AG09309 (cell line): ENCODE results near the gene FAM50A.

Source experiments
- DNase-seq: peaks from one replicate; pipeline ENCODE4 v3.0.0-alpha.2; 2010; ENCODE audit warnings: low read depth
- H3K4me3 ChIP-seq: 2 replicates; pipeline ENCODE4 v1.5.1; 2011; ENCODE audit warnings: mild to moderate bottlenecking, low read depth, low read length, moderate library complexity; ENCODE audit not compliant: control insufficient read depth
- CTCF ChIP-seq: IDR thresholded peaks from 2 replicates; pipeline ENCODE4 v1.5.1; 2011; ENCODE audit warnings: mild to moderate bottlenecking, low read depth, low read length, inconsistent platforms; ENCODE audit not compliant: insufficient read depth, control insufficient read depth; ENCODE audit errors: missing control alignments

FAM50A gene

GRCh38 chrX:154408659-154409221 is 35.2 kb upstream of the FAM50A start:
- H3K4me3 ChIP-seq = peak overlapping the region; percentile 57
- no peak for DNase-seq
- no peak for TF ChIP-seq CTCF

GRCh38 chrX:154409222-154409871 is 34.6 kb upstream of the FAM50A start, which contains the start of gene DNASE1L1:
TSS of gene DNASE1L1 (minus strand) at chrX:154409254. CDS start at chrX:154405568, 3,686 bp downstream.
- DNase-seq = peak; percentile 32
- peak within 1 kb of the TSS; percentile 57 for H3K4me3 ChIP-seq
- no peak for TF ChIP-seq CTCF

- DNase-seq = no peak
- no peak for TF ChIP-seq CTCF
- peak overlapping the region; percentile 54 for H3K4me3 ChIP-seq
Measured at GRCh38 chrX:154411981-154412340, 32.0 kb upstream of the FAM50A start.

- TF ChIP-seq CTCF = no peak
- H3K4me3 ChIP-seq = peak overlapping the region; percentile 54
Measured at GRCh38 chrX:154412468-154412867, 31.5 kb upstream of the FAM50A start.

GRCh38 chrX:154413142-154413541 is 30.8 kb upstream of the FAM50A start:
- TF ChIP-seq CTCF = no peak
- no peak overlapping the region for H3K4me3 ChIP-seq
- DNase-seq = no peak

More at GRCh38 chrX:154412468-154412867, 31.5 kb upstream of the FAM50A start:
- DNase-seq = no peak

GRCh38 chrX:154417157-154417556 is 26.8 kb upstream of the FAM50A start:
- no peak for DNase-seq

More at GRCh38 chrX:154417157-154417556, 26.8 kb upstream of the FAM50A start:
- H3K4me3 ChIP-seq = no peak overlapping the region
- TF ChIP-seq CTCF = no peak
